Measurements from ENCODE around the gene ALPL. TPM values are rescaled to one million over a fixed set of nuclear protein-coding genes. Genes with fewer than 3 reads are reported as not detected.
A peak's percentile ranks its signal among the peaks of the same experiment; 100 is the strongest.
"Not testable (repeated sequence)": the region's sequence is repeated elsewhere in the genome, so short reads cannot be mapped to it uniquely, and the experiment has no call there.

The ALPL gene
- total RNA-seq, 1 donor from 2014 or later = 15.1 TPM

GRCh38 chr1:21553116-21553926, 44.1 kb downstream of the ALPL start:
- peak; percentile 96 for DNase-seq (ENCODE audit: low read depth)

DNA sequence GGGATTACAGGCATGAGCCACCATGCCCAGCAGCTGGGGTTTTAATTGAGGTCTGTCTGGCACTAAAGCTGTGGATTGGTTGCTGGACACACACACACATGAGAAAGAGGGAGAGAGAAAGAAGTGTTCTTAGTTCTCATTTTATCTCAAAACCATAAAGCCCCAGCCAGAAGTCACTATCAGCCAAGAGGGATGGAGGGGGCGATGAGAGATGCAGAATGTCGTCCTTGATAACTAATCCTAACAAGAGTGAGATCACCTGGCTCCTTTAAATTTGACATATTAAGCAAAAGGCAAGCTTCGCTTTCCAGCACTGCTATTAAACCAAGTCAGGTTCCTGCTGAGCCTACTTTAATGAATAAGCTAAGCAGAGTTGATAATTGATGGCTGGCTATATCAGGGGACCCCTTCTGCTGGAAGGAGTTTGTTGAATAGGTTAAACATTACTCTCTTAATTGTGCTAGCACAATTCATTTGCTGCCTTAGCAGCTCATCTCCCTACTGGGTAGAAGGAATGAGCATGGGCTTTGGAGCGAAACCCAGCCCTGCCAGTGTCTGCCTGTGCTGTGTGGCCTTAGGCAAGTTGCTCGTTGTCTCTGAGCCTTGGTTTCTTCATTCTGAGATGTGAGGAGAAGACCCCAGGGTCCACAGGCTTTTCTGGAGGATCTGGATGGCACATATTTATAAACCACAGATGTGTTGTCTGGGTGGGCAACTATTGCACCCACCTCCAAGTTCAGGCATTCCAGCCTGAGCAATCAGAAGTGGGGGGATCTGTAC, 50.8 kb downstream of the ALPL start:
- no peak for DNase-seq (ENCODE audit: low read depth)

DNA sequence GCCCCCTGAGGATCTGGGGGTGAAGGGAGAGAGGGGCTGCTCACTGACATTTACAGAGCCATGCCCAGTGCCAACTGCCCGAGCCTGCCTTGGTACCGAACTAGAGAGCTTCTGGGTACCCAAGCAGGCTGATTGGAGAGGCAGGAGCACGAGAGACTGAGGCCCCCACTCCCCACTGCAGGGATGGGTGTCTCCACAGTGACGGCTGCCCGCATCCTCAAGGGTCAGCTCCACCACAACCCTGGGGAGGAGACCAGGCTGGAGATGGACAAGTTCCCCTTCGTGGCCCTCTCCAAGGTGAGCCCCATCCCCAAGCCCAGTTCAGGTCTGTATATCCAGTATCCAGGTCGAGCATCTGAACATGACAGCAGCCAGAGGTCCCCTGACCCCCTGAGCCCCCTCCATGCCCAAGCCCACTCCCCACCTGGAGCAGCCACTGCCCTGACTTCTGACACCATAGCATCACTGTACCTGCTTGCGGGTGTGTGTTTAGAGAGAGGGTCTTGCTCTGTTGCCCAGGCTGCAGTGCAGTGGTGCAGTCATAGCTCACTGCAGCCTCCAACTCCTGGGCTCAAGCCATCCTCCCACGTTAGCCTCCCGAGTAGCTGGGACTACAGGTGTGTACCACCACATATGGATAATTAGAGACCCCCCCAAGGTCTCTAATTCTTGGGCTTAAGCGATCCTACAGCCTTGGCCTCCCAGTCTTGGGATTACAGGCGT, 51.9 kb downstream of the ALPL start:
- DNase-seq (ENCODE audit: low read depth) = no peak

DNA sequence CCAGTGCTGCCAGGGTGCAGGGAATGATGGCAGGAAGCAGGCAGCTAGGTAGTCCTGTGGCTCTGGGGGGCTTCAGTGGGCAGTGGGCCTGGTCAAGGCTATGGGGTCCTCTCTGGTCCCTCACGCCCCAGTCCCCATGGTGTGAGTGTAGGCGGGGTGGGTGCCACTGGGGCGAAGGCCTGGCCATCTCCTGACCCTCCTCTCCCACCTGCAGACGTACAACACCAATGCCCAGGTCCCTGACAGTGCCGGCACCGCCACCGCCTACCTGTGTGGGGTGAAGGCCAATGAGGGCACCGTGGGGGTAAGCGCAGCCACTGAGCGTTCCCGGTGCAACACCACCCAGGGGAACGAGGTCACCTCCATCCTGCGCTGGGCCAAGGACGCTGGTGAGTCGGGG, 53.7 kb downstream of the ALPL start:
- no peak for DNase-seq (ENCODE audit: low read depth)

DNA sequence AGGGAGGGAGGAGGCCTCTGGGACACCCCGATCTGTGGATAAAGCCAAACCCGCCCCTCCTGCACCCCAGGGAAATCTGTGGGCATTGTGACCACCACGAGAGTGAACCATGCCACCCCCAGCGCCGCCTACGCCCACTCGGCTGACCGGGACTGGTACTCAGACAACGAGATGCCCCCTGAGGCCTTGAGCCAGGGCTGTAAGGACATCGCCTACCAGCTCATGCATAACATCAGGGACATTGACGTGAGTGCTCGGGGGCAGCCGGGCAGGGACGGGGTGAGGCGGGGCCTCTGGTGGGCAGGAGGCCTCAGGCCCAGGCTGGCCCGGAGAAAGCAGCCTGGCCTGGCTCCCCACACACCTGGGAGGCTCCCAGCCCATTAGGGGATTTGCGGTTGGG, 54.7 kb downstream of the ALPL start:
- DNase-seq (ENCODE audit: low read depth) = no peak

DNA sequence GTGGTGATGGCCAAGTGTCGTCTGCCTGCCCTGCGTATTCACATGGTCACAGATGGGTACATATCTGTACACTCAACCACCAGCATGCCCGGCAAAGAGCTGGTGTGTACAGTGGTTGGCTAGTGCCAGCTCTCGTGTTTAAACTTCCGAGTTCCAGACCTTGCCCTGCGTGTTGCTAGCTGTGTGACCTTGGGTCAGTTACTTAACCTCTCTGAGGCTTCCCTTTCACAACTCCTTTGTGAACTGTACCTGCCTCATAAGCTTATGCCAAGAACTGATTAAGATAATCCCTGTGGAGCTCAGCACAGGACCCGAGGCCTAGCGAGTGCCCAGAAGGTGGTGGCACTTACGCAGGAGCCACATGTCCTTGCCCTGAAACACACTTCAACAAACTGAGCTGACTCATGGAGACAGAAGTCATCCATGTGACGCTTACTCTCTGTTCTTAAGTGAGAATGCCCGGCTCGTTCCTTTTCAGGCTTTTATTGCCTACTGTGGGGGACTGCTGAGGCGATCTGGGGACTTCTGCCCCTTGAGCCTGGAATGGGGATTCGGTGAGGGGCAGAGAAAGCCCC, 55.4 kb downstream of the ALPL start:
- DNase-seq (ENCODE audit: low read depth) = peak; percentile 55

GRCh38 chr1:21565285-21565684, 56.1 kb downstream of the ALPL start:
- no peak for DNase-seq (ENCODE audit: low read depth)

DNA sequence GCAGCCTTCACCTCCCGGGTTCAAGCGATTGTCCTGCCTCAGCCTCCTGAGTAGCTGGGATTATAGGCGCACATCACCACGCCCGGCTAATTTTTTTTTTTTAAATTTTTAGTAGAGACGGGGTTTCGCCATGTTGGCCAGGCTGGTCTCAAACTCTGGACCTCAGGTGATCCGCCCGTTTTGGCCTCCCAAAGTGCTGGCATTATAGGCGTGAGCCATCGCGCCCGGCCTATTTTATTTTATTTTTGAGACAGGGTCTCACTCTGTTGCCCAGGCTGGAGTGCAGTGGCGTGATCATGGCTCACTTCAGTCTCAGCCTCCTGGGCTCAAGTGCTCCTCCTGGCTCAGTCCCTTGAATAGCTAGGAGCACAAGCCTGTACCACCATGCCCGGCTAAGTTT, 57.1 kb downstream of the ALPL start:
- not testable (repeated sequence) for DNase-seq (ENCODE audit: low read depth)

GRCh38 chr1:21567241-21568005, 58.2 kb downstream of the ALPL start:
- DNase-seq (ENCODE audit: low read depth) = peak; percentile 98

DNA sequence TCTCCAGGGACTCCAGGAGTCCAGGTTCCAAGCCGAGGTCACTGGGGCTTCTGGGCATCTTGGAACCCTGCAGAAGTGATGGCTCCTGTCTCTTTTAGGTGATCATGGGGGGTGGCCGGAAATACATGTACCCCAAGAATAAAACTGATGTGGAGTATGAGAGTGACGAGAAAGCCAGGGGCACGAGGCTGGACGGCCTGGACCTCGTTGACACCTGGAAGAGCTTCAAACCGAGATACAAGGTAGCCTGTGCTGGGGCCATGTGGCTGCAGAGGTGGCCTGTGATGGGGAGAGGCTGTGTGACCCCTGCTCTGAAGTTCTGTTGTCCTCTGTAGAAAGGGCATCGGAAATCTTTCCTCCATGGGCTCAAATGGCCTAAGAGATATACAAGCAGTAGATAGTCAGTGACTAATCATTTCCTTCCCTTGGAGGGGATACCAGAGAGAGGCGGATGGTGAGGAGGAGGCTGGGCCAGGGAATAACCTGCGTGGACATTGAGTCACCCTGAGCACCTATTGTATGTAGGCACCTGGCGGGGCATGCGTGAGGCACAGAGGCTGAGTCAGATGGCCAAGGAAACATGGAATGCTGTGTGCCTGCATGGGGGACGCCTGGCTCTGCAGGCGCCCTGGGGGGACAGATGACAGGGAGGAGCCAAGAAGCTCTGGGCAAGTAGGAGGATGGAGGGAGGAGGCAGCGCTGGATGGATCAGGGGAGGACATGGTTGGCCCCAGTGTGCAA, 59.0 kb downstream of the ALPL start:
- DNase-seq (ENCODE audit: low read depth) = peak; percentile 62

- DNase-seq (ENCODE audit: low read depth) = peak; percentile 92
Measured at GRCh38 chr1:21568809-21569385, 59.7 kb downstream of the ALPL start.

DNA sequence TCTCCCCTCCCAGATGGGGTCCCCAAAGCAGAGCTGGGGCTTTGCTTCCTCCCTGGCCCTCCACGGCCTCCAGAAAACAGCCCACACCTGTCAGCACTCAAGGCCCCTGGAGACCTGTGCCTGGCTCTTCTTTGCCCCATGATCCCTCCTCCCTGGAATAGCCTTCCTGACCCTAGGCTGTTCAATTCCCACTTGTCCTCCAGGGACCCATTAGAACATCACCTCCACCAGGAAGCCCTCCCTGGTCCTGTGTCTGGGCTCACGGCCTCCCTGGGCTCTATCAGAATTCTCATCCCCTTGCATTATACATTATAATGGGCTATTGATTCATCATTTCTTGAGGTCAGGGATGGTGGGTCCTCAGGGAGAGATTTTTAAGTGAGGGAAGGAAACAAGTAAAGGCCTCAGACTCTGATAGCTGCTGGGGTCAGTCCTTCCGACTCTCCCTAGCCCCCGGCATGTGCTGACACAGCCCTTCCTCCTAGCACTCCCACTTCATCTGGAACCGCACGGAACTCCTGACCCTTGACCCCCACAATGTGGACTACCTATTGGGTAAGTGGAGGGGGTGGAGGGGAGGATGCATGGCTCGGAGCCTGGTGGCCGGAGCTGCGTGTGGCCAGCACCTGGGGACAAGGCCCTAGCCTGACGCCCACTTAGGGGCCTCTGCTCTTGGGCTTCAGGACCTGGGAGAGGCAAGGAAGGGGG, 60.8 kb downstream of the ALPL start:
- no peak for DNase-seq (ENCODE audit: low read depth)

DNA sequence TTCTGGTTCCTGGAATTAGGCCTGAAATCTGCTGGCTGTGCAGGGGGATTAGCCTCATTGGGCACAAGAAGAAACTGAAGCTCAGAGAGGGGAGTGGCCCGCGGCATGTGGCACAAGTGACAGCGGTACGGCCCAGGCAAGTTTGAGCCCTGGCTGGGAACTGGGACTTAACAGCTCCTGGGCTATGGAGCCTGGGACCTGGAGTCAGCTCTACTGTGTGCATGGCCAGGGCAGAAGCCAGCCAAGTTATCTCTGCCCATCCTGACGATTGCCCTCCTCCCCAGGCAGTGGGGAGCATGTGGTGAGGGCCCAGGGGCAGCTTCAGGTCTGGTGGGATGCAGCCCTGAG, 61.3 kb downstream of the ALPL start:
- DNase-seq (ENCODE audit: low read depth) = no peak

DNA sequence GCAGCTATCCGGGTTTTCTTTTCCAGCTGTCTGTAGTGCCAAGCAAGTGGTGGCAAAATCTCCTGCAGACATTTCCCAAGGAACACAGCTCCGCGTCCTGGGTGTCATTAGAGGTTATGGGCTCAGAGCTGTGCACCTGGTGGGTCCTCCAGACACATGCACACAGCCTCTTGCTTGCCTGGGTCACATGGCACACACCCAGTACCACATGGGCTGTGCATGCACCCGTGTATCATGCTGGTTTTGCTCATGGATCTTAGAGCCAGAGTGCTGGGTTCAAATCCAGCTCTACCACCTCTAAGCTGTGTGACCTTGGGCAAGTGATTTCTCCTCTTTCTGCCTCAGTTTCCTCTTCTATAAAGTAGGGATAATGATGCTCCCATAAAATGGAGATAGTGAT, 61.7 kb downstream of the ALPL start:
- no peak for DNase-seq (ENCODE audit: low read depth)

- no peak for DNase-seq (ENCODE audit: low read depth)
Measured at GRCh38 chr1:21572221-21572620, 63.0 kb downstream of the ALPL start.

DNA sequence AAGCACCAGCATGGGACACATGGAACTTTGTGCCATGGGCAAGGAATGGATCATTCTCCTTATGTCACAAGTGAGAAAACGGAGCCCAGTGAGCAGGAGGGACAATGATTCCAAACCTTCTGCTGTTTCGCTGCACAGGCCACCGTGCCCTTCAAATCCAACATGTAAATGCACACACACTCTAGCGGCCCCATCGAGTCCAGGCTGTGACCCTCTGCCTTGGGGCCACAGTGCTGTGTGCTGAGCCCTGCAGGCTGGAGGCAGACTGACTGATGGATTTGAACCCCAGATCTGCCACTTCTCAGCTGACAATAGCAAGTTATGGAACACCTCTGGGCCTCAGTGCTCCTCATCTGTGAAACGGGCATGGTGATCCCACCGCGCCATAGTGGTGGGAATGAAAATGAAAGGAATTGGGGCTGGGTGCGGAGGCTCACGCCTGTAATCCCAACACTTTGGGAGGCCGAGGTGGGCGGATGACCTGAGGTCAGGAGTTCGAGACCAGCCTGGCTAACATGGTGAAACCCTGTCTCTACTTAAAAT, 63.6 kb downstream of the ALPL start:
- no peak for DNase-seq (ENCODE audit: low read depth)

DNA sequence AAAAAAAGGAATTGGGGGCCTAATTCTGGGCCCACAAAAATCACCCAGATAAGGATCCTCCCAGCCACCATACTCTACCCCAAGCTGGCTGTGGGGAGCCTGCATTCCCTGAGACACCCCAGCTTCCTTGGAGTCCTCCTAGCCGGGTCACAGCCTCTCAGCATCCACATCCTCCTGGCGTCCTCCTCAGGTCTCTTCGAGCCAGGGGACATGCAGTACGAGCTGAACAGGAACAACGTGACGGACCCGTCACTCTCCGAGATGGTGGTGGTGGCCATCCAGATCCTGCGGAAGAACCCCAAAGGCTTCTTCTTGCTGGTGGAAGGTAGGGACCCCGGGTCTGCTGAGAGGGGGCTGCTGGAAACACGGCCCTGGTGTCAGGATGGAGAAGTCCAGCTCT, 64.3 kb downstream of the ALPL start:
- no peak for DNase-seq (ENCODE audit: low read depth)

DNA sequence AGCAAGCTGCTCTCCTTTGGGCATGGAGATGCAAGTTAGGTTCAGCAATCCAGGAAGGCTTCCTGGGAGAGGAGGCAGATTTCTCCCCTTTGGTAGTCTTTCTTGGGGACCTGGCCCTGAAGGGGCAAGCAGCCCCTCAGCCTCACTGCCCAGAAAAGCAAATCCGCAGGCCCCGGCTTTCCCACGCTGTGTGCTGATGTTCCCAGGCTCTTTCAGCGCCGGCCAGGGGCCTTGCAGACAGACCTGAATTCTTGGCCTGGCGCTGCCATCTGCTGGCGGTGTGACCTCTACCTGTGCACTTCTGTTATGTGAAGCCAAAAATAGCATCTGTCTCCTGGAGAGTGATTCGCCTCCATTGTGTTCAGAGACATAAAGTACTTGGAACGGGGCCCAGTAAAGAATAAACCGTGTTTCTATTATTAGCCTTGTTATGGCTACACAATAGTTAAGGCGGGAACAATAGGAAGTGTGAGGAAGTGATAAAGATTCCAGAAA, 64.8 kb downstream of the ALPL start:
- DNase-seq (ENCODE audit: low read depth) = peak; percentile 81

All from myocyte (in vitro differentiated cells).